GM18508 (cell line): ENCODE results near the gene WWOX.

Experiments used
- ATAC-seq: cut with Tn5 transposase; IDR thresholded peaks from one replicate; pipeline ENCODE4 v1.9.1; 2021; ENCODE audit warnings: moderate number of reproducible peaks; ENCODE audit not compliant: insufficient read depth, unreplicated experiment

WWOX gene

DNA sequence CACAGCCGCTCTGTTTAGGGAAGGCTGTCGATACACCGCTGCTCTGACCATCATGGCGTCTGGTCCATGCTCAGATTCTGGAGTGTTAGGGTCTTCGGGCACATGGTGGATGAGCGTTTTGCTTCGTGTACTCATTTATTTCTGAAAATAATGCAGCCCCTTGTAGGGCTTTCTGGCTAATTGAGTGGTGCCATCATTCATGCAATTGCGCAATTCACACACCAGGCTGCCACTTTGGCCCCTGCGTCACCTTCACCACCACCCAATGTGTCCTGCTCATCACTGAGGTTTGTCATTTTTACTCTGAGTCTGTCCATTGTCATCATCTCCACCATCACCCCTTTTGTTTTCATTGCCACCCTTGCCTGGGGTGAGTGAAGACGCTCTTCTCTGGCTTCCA, 557.4 kb downstream of the WWOX start:
- ATAC-seq, result no peak

DNA sequence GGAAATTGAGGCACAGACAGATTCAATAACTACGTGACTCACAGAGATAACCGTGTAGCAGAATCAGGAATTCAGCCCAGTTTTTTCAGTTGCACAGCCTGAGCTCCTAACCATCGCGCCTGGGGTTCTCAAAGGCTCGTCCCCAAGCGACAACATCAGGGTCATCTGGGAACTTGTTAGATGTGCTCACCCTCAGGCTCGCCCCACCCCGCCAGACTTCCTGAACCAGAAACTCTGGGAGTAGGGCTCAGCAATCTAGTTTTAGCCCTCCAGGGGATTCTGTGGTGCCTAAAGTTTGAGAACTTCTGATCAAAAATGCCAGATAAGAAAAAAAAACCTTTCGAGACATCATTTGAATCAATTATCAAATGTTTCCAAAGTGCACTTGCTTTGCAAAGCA, 559.8 kb downstream of the WWOX start:
- no peak for ATAC-seq

GRCh38 chr16:78659668-78660217, 560.3 kb downstream of the WWOX start:
- ATAC-seq, result no peak

DNA sequence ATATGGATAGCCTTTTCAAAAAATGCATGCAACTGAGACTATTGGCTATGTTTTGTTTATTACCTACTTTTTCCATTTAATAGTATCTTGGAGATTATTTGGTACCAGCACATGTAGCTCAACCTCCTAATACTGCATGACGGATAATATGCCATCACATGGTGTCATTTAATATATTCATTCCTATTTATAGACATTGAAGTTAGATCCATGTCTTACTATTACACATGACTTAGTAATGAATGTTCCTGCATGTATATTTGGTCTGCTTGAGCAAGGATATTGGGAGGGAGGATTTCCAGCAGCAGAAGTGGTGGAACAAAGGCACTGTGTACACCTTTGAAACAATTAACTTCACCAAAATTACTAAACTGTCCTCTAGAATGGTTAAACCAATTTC, 561.3 kb downstream of the WWOX start:
- no peak for ATAC-seq

DNA sequence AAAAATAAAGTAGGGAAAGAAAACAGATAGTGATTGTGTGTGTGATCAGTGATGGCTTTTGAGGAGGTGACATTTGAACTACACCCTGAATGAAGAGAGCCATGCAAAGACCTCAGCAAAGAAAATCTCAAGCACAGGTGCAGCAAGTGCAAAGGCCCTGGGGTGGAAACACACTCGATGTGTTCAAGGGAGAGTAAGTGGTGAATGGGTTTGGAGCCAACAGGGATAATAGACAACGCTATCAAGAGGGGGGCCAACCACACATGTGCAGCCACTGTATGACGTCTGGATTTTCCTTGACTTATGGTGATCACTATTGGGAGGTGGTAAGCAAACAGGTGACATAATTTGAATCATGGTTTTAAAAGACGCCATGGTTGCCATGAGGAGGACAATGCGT, 564.2 kb downstream of the WWOX start:
- ATAC-seq, result no peak

GRCh38 chr16:78664811-78665772, 565.6 kb downstream of the WWOX start:
- ATAC-seq, result no peak

- no peak for ATAC-seq
Observed at GRCh38 chr16:78666318-78666717, 566.9 kb downstream of the WWOX start.

GRCh38 chr16:78667675-78668074, 568.2 kb downstream of the WWOX start:
- no peak for ATAC-seq

GRCh38 chr16:78668393-78668792, 568.9 kb downstream of the WWOX start:
- ATAC-seq, result no peak

- no peak for ATAC-seq
Observed at GRCh38 chr16:78669994-78670393, 570.5 kb downstream of the WWOX start.

- ATAC-seq, result no peak
Observed at GRCh38 chr16:78672779-78673556, 573.5 kb downstream of the WWOX start.

- ATAC-seq, result no peak
Observed at GRCh38 chr16:78673884-78674283, 574.4 kb downstream of the WWOX start.

- no peak for ATAC-seq
Observed at GRCh38 chr16:78675312-78675711, 575.9 kb downstream of the WWOX start.

- ATAC-seq, result no peak
Observed at GRCh38 chr16:78675951-78676792, 576.7 kb downstream of the WWOX start.

- ATAC-seq, result no peak
Observed at GRCh38 chr16:78677181-78677731, 577.8 kb downstream of the WWOX start.

DNA sequence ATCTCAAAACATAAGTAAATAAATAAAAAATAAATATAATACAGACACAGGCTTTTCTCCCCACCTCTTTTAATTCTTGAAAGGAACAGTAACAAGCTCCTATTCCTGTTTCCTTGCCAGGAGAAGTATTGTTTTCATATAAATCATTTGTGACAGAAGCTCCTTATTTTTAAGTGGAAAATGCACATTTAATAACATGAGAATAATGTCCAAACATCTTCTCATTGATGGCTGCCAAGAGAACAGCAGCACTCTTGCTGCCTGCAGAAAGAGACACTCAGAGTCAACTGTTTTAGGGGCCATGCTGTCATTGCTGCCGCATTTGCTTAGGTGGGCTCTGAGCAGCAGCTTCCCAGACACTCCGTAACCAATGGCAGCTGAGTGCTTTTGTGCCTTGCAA, 580.1 kb downstream of the WWOX start:
- no peak for ATAC-seq

DNA sequence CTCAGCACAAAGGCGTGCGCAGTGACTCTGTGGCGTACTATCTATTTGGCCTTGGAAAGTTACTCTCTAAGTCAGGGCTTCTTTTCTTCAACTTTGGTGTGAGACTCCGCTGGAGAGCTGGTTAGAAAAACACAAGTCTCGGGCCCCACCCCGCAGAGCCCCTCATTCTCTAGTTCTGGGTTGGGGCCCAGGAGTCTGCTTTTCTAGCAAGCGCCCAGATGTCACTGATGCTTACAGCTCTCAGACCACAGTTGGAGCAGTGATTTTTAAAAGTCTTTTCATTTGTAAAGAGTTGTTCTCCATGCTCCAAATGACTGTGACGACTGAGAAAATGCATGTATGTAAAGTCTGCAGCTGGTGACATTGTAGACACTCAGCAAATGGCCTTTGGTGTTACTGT, 582.3 kb downstream of the WWOX start:
- ATAC-seq, result no peak

GRCh38 chr16:78684030-78684611, 584.7 kb downstream of the WWOX start:
- ATAC-seq, result no peak

- ATAC-seq, result no peak
Observed at GRCh38 chr16:78684655-78685375, 585.4 kb downstream of the WWOX start.
